Measurements from ENCODE around the gene FGF14. TPM values are rescaled to one million over a fixed set of nuclear protein-coding genes. Genes with fewer than 3 reads are reported as not detected.

Gene FGF14
- total and polyA plus RNA-seq, 2 experiments from 2014 or later, result 0.03 TPM; not detected in 1

- peak; percentile 90 for DNase-seq (ENCODE audit: low spot score)
- Histone ChIP-seq H3K27ac (ENCODE audit: low read depth) (no peak overlapping the region), H3K27me3 (ENCODE audit: insufficient read depth) (no peaks in the 10 kb centered on the region), H4K20me1 (replicated peaks; ENCODE audit: insufficient read depth) (no peaks in the 10 kb centered on the region), H3K4me2 (no peak overlapping the region), H3K79me2 (replicated peaks; ENCODE audit: insufficient read depth) (no peaks in the 10 kb centered on the region), H3F3A (replicated peaks; ENCODE audit: low read depth) (no peaks in the 10 kb centered on the region), H3K9me2 (ENCODE audit: insufficient read depth) (no peaks in the 10 kb centered on the region), H3K4me1 (ENCODE audit: insufficient read depth) (no peaks in the 10 kb centered on the region), H3K36me3 (ENCODE audit: insufficient read depth) (no peaks in the 10 kb centered on the region), H3K4me3 (no peak overlapping the region), H2AFZ (no peak overlapping the region)
- peak; percentile 100 for ATAC-seq
- Mint-ChIP-seq H3K27me3 (ENCODE audit: insufficient read depth, low read depth, poor library complexity) (no peaks in the 10 kb centered on the region), H3K36me3 (ENCODE audit: low read depth) (no peaks in the 10 kb centered on the region), H3K4me3 (no peak overlapping the region), H3K27ac (no peak overlapping the region), H3K9me3 (no peaks in the 10 kb centered on the region), H3K4me1 (0 out of 3 replicates have a peak, but pooled peaks cover 2% of the 10 kb centered on the region)
- TF ChIP-seq, protein P1, sequence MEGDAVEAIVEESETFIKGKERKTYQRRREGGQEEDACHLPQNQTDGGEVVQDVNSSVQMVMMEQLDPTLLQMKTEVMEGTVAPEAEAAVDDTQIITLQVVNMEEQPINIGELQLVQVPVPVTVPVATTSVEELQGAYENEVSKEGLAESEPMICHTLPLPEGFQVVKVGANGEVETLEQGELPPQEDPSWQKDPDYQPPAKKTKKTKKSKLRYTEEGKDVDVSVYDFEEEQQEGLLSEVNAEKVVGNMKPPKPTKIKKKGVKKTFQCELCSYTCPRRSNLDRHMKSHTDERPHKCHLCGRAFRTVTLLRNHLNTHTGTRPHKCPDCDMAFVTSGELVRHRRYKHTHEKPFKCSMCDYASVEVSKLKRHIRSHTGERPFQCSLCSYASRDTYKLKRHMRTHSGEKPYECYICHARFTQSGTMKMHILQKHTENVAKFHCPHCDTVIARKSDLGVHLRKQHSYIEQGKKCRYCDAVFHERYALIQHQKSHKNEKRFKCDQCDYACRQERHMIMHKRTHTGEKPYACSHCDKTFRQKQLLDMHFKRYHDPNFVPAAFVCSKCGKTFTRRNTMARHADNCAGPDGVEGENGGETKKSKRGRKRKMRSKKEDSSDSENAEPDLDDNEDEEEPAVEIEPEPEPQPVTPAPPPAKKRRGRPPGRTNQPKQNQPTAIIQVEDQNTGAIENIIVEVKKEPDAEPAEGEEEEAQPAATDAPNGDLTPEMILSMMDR (conservative IDR thresholded peaks at IDR 0.05; ENCODE audit: low read depth in 2 of 2), result peak; percentile 65
- TF ChIP-seq ZNF331 (CRISPR knock-in tag; IDR thresholded peaks at IDR 0.05; ENCODE audit: low read depth) (no peak), ZNF114 (CRISPR knock-in tag; IDR thresholded peaks at IDR 0.05) (0 out of 2 replicates have a peak, but pooled peaks have one; percentile 27), ETS1 (IDR thresholded peaks at IDR 0.05) (no peak), CREB1 (CRISPR knock-in tag; IDR thresholded peaks at IDR 0.05; ENCODE audit: low read depth) (peak; percentile 64), ZNF462 (CRISPR knock-in tag; IDR thresholded peaks at IDR 0.05) (peak; percentile 98), NANOG (IDR thresholded peaks at IDR 0.05; ENCODE audit: borderline replicate concordance) (no peak)
- TF ChIP-seq, protein P2, sequence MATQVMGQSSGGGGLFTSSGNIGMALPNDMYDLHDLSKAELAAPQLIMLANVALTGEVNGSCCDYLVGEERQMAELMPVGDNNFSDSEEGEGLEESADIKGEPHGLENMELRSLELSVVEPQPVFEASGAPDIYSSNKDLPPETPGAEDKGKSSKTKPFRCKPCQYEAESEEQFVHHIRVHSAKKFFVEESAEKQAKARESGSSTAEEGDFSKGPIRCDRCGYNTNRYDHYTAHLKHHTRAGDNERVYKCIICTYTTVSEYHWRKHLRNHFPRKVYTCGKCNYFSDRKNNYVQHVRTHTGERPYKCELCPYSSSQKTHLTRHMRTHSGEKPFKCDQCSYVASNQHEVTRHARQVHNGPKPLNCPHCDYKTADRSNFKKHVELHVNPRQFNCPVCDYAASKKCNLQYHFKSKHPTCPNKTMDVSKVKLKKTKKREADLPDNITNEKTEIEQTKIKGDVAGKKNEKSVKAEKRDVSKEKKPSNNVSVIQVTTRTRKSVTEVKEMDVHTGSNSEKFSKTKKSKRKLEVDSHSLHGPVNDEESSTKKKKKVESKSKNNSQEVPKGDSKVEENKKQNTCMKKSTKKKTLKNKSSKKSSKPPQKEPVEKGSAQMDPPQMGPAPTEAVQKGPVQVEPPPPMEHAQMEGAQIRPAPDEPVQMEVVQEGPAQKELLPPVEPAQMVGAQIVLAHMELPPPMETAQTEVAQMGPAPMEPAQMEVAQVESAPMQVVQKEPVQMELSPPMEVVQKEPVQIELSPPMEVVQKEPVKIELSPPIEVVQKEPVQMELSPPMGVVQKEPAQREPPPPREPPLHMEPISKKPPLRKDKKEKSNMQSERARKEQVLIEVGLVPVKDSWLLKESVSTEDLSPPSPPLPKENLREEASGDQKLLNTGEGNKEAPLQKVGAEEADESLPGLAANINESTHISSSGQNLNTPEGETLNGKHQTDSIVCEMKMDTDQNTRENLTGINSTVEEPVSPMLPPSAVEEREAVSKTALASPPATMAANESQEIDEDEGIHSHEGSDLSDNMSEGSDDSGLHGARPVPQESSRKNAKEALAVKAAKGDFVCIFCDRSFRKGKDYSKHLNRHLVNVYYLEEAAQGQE (IDR thresholded peaks at IDR 0.05; ENCODE audit: unreplicated experiment), result no peak
Observed at GRCh38 chr13:102091231-102091630, 310.6 kb downstream of the FGF14 start.

Measured in GM23338 (cell line).